ENCODE results near the gene CCNT1.

GRCh38 chr12:48693572-48693971 lies 22.9 kb downstream of the CCNT1 start:
- TF ChIP-seq CTCF (conservative IDR thresholded peaks at IDR 0.05; ENCODE audit: low read depth in 2 of 2) (no peak), POLR2AphosphoS5 (IDR thresholded peaks at IDR 0.05; ENCODE audit: low read depth) (no peak), REST (IDR thresholded peaks at IDR 0.05; ENCODE audit: unreplicated experiment) (no peak)

Data from GM23338 (cell line).